Measurements from ENCODE around the gene TTN.

DNA sequence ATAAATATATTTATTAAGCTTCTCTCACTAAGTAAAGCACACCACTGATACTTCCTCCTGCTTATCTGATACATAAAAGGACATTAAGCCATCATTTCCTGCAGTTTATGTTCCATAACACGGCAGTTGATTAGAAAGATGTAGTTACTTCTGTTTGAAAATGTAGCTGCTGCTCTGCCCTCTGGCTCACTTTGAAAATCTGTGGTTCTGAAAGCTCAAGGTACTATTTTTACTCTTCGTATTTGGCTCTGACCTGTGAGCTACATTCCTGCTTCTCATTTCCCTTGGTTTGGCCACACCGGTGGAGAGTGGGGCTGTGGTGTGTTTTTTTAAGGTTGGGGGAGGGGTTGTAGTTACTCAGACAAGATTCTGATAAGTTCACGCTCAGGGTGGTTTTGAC, 12.8 kb upstream of the TTN start:
- TF ChIP-seq, protein P1, sequence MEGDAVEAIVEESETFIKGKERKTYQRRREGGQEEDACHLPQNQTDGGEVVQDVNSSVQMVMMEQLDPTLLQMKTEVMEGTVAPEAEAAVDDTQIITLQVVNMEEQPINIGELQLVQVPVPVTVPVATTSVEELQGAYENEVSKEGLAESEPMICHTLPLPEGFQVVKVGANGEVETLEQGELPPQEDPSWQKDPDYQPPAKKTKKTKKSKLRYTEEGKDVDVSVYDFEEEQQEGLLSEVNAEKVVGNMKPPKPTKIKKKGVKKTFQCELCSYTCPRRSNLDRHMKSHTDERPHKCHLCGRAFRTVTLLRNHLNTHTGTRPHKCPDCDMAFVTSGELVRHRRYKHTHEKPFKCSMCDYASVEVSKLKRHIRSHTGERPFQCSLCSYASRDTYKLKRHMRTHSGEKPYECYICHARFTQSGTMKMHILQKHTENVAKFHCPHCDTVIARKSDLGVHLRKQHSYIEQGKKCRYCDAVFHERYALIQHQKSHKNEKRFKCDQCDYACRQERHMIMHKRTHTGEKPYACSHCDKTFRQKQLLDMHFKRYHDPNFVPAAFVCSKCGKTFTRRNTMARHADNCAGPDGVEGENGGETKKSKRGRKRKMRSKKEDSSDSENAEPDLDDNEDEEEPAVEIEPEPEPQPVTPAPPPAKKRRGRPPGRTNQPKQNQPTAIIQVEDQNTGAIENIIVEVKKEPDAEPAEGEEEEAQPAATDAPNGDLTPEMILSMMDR (conservative IDR thresholded peaks at IDR 0.05) = no peak
- no peak for TF ChIP-seq EZH2 (IDR thresholded peaks at IDR 0.05; ENCODE audit: low read depth)

Measured in PC-9 (cell line).